DMS153 treated with DMSO at 0.1 percent for 48 hours (cell line): Measurements from ENCODE around the gene TNFRSF18.

Experiments
- DNase-seq: peaks from one replicate; lab custom pipeline; 2025; ENCODE audit not compliant: unreplicated experiment; lab: John Stamatoyannopoulos, UW

The TNFRSF18 gene

DNA sequence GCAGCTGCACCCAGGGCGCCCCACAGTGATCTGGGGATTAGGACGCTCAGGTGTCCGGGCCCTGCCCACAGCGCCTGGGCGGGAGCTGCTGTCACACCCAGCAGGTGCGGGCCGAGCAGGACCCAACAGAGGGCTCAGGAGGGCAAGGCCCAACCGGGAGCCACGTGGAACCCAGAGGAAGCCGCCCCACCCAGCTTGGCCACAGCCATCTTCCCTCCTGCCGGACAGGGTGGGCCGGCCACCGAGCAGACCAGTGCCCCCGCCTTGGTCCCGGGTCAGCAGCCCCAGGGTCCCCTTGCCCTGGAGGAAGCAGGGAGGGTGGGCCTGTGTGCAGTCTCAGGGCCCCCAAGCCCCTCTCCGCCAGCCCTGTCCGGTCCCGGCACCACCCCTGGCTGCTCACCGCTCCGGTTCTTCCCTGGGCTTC, 39.0 kb downstream of the TNFRSF18 start:
- DNase-seq = no peak

DNA sequence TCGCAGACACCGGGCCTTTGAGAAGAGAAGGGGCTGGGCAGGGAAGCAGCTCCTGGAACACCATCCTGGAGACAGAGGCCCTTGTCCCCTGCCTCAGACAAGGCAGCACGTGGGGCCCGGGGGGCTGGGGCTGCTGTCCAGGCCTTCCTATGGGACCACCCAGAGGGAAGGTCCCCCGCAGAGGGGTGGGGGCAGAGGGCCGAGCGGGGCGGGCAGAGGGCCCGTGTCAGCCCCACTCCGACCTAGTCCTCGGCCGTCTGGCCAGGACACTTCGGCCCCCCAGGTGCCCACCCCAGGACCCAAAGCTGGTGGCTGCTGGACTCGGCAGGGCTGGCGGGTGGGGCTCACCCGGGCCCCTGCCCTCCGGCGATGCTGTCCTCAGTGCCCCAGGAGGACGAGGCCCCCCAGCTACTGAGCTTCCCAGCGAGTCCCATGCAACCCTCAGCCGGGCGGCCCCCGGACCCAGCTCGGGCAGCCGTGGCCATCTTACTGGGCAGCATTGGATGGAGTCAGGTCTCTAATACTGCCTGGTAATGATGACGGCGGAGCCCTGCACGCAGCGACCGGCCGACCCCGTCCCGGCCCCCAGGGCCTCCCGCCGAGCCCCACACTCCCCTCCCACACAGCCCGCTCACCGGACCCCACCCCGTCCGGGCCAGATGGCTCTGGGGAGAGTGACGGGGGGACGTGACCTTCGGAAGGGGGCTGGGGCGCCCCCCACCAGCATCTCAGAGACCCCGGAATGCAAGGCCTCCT, 39.6 kb downstream of the TNFRSF18 start:
- DNase-seq = no peak

DNA sequence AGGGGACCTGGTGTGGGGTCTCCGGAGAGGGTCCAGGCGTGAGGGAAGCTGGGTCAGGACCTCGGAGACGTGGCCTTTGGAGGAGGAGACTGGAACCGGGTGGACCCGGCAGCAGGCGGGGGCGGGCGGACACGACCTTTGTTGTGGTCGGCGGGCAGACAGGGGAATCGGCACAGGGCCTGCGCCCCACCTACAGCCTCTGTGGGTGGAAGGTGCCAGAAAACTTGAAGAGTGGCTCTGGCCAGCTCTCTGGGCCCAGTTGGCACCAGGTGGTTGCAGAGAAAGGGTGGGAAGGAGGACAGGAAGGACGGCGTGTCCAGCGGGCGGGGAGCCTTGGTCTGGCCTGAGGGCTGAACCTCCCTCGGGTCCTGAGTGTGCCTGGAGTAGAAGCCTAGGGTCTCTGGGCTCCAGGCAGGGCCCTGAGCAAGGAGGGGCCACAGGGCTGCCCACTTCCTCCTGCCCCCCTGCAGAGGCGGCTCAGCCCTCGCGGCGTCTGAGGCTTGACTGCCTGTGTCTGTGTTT, 40.4 kb downstream of the TNFRSF18 start:
- DNase-seq = no peak

DNA sequence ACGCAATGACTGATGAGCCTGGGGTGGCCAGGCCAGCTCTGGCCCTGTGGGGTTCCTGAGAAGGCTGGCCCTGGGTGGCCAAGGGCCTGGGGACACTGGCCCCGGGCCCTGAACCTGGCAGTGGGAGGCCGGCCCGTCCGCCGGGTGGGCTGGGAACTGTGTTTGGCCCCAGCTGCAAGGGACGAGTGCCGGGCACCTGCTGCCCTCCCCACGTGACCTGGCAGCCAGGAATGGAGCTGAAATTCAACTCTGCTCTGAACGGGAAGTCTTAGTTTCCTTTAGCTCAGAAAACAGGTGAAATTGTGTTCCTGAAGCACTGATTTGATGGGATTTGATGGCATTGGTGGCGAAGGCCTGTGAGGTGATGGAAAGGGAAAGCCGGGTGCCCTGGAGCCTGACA, 40.9 kb downstream of the TNFRSF18 start:
- DNase-seq = no peak

DNA sequence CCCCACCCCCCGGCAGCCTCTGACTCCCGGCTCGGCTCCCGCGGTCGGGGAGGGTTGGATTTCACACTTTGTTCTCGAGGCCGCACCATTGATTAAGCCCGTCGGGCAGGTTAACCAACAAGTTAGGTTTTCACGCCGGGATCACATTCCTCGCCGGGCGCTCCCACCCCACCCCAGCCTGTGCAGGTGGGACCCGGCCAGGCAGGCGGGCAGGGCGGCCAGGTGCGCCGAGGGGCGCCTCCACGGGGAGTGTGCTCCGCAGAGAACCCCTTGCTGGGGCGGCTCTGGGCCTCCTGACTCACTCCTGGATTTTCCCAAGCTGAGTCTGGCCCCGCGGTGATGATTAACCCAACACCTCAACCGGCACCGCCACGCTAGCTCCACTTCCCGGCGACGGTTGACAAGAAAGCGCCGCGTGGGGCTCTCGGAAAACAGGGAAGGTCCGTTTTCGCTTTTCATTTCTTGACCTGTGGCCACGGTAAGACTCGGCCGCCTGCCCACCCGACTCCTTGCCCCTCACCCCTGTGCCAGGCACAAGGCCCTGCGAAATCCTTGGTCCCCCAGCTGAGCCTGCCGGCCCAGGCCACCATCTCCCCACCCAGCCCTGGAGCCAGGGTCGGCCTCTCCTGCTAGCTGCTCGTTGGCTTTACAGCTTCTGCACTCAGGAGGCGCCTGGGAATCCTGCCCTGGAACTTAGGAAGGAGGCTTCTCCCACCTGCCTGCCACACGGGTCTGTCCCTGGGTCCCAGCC, 41.5 kb downstream of the TNFRSF18 start:
- DNase-seq = no peak

DNA sequence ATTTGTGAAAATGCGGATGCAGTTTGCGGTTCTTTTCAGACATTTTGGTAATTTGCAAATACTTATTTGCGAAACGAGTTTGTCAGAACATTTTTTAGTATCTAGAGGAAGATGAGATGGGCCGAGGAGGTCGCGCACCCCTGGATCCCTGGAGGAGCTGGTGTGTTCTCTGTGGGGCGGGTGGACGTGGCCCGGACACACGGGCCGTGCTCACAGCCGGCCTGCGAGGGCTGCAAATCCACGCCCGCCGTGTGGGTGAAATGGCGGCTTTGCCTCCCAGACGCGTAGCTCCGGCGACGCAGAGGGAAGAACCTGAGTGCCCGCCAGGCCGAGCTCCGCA, 42.1 kb downstream of the TNFRSF18 start:
- DNase-seq = no peak

DNA sequence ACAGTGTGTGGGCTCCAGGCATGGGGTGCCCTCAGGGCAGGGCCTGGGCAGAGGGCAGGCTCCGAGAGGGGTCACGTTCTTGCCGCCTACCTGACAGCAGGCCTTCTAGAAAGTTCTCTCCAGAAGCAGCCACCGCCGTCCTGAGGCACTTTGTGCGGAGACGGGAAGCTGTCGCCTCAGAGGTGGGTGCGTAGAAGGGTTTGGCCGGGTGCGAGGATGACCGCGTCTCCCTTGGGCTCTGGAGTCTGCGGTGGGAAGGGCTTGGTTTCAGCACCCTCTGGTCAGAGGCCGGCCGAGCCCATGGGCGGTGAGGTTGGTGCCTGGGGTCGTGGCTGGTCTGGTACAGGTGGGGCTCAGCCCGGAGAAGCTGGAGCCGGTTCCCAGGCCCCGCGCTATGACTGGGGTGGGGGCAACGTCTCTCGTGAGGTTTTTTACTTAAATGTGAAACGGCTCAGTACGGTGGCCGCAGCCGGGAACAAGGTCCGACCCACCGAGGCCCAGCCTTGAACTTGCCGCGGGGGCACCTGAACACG, 42.8 kb downstream of the TNFRSF18 start:
- DNase-seq = no peak

DNA sequence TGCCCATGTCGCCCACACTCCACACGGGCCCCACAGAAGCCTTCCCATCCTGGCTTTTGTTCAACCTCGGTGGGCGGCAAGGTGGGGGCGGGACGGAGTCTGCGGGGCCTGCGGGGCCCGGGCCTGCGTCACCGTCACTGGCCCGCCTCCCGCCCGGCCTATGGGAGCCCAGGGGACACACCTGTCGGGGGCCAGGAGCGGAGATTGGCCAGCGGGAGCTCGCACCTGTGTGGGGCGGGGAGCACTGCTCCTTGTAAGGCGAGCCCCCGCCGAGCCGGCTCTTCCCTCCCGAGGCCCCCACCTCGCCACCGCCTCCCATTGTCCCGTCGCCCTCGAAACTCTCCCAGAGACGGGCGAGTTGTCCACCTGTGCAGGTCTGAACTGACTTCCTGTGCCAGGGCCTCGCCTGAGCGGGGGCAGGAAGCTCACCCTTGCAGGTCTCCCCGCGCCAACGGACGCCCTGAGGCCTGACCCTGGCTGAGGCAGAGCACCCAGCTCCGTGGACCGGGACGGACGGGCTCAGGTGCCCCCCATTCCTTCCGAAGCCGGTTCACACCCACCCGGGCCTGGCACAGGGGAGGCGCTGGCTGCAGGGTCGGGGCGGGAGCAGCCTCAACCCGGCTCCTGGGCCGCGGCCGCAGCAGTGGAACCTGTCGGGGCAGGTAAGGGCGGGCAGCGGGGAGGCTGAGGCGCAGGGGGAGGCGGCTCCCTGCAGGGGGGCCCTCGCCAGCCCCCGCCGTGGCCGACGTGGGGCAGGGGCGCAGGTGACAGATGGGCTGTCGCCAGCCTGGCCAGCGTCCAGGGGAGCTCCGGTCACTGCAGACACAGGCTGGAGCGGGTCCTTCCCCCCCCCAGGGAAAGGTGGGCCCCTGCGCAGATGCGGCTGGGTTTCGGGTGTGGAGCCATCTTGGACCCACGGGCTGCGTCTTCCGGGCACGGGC, 43.5 kb downstream of the TNFRSF18 start:
- DNase-seq = peak; percentile 100

DNA sequence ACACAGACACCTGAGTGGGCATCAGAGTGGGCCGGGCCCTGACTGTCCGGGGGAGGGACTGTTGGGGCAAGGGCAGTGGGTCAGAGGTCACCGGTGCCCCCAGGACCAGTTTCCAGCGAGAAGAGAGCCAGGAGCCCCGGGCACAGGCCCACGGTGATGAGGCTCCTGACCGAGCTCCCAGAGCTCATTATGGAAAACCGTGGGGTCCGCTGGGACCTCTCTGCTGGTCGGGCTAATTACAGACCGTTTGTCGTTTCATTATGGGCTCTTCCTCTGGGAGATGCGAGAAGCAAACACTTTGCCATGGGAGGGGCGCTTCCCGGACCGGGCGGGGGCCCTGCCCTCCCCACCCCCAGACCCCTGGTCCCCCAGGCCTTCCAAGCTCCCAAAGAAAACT, 44.7 kb downstream of the TNFRSF18 start:
- DNase-seq = peak; percentile 46

DNA sequence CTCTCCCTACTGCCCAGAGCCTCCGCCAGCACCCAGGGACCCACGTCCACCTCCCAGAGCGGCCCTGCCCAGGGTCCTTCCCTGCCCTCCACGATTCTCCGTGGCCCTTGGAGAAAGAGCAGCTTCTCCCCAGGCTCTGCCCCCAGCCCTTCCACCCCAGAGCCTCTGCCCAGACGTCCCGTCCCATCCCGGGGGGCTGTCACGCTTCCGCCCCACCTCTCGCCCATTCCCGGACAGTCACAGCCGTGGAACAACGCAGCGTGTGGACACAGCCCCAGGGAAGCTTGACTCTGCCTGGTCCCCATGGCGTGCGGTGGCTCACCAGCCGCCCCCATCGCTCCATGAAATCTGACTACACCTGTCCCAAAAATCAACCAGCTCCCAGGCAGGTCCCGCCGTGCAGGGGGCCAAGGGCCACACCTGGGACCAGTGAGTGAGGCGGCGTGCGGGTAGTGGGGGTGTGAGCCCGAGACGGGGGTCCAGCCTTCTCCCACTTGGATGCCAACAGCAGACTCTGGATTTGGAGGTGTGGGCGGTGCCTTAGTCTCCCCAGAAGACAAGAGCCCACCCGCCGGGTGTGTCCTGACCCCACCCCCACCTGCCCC, 45.2 kb downstream of the TNFRSF18 start:
- DNase-seq = no peak

DNA sequence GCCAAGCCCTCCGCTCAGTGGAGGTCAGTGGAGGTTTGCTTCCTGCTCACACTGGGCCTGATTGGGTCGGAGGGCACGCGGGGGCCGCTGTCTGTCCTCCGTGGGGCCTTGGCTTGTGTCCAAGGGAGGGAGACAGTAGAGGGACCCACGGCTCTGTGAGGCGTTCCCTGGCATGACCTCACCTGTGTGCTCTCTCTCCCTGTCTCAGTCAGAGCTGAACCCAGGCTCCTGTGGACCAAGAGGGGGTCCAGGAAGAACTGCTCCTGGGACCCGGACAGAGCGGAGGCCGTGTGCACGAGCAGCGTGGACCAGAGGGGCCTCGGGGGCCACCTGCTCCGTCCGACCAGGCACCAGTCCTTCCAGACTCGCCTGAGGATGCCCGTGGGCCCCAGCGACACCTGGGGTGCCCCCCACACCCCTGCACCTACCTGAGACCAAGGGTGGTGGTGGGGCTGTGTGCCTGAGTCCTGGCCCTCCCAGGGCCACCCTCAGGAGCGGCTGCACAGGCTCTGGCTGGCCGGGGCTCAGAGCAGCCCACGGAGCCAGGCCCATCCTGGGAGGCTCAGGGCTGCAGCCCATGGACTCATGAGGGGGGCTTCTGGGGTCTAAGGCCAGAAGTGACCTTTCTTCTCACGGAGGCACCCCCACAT, 46.0 kb downstream of the TNFRSF18 start:
- no peak for DNase-seq

DNA sequence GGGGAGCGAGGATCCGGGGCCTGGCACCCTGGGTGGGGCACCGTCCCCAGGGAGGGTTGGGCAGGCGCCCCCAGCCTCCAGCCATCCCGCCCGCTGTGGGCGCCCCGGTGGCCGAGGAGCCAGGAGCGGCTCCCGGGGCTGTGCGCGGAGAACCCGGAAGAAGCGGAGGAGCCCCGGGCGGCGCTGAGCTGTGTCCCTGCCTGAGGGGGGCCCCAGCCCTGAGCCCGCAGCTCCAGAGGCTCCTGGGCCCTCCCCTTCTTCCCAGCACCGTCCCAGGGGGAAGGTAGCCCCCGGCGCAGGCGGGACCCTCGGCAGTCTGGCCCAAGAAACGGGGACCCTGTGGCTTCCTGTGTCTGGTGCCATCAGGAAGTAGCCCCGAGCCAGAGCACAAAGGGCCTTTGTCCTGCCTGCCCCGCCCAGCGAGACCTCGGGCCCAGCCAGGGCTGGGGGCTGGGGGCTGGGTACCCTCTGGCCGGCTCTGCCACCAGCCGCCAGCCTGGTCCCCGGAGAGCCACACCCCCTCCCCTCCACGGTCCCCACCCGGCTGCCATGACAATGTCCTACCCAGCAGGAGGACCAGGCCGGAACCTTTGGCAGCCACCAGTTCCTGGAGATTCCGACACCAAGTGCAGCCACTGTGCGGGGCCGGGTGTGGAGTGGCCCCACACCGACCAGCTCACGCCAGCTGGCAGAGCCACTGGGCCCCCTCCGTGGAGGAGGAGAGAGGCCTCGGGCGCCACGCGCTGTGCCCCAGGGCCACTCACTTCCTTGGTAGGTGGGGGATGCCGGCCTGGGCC, 48.3 kb downstream of the TNFRSF18 start:
- peak; percentile 84 for DNase-seq

DNA sequence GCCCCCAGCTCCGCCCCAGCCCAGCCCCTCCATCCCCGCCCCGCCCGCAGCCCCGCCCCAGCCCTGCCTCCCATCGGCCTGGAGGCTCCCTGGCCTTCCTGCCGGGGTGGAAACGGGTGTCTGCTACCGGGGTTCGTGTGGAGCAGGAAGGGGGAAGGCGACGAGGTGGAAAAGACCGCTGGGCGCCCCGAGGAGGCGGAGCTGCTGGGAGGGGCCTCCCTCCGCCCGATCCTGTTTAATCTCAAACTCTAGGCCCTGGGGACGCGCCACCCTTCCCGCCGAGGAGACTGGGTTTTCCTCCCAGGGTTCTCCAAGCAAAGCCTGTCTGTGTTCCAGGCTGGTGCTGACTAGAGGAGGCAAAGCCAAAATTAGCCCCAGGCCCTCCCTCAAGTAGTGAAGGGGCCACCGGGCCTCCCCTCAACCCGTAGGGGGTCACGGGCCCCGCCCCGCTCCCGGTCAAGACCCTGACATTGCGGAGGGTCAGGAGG, 48.9 kb downstream of the TNFRSF18 start:
- DNase-seq = peak; percentile 99

DNA sequence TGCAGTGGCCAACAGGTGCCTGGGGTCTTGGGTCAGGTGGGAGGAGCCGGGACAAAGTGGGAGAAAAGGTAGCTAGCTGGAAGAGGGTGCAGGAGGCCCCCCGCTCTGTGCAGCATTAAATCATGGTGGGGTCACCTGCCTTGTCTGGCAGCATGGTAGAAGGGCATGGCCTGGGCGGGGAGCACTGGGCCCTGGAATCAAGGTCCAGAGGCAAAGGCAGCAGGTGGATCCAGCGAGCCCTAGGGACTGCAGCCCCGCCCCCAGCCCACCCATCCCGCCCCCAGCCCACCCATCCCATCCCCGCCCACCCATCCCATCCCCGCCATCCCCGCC, 49.4 kb downstream of the TNFRSF18 start:
- DNase-seq = no peak

DNA sequence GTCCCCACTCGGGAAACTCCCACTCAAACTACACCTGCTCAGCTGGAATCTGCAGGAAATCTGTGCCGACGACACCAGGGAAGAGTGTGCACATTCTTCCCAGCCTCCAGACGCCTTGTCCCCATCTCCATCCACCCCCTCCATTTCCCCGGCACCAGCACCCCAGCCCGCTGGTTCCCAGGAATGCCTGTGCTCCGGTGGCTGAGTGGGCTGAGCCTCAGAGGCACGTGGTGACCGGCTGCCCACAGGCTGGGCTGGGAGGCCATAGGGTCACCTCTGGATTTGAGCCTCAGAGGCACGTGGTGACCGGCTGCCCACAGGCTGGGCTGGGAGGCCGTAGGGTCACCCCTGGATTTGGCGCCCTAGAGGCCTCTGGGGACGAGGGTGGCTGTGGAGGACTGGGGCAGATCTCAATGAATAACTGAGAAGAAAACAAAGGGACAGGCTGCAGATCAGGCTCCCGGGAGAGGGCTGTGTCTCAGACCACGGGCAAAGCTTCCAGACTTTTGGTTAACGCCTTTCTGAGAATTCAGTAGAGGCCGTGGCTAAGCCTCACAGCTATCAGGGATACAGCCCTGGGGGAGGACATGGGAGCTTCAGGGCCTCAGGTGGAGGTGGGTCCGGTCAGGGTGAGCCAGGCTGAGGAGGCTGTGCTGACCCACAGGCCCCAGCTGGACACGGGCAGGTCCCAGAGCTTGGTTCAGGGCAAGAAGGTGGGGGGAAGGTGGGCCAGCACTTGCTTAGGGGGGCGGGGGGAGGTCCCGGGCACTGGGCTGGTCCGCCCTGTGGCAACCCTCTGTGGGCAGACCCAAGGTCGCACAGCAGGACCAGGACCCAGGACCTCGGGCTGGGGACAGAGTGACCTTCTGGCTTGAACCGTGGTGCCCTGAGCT, 50.0 kb downstream of the TNFRSF18 start:
- no peak for DNase-seq

DNA sequence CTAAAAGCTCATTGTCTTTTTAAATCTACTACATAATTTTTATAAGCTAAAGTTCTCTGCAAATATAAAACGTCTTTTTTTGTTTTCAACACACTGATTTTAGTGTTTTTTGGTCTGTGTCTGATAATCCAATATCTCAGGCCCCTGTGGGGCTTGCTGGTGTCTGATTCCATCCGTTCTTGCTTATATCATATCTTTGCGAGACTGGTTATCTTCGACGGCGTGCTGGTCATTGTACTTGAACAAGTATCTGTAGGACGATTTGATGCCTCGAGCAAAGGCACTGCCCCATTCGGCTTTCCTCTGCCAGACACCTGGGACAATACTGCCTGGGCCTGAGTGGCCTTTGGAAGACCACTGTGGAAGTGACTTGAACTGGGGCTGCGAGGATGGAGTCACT, 51.1 kb downstream of the TNFRSF18 start:
- no peak for DNase-seq

DNA sequence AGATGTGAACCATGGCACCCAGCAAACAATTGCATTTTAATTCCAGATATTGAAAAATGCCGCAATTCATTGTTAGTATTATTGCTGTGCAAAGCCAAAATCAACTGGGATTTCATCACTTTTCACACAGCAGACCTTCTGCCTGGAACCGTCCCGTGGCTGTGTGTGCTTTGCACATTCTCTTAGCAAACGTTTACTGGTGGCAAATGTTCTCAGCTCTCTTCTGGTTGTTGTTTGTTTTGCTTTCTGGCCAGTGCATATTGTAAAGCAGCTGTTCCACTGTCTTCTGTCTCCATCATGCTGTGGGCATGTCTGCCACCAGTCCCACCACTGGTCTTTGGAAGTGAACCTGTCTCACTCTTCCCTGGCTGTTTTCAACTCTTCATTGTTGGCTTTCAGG, 52.5 kb downstream of the TNFRSF18 start:
- no peak for DNase-seq
